MCF 10A (cell line): Measurements from ENCODE around the gene SLC2A11. TPM values are rescaled to one million over a fixed set of nuclear protein-coding genes. Genes with fewer than 3 reads are reported as not detected.

Experiments
- BruUV-seq: library from RNA; stranded (reverse); fragments of 400-500 nt; replicated peaks from 2 replicates; lab custom pipeline; 2021; lab: Mats Ljungman, UMichigan
- CTCF ChIA-PET: fragments of 300-600 bp; sonication (Branson Sonifier 250); formaldehyde crosslinking; extraction: SDS; loops from one replicate; lab custom pipeline; 2021; ENCODE audit warnings: antibody characterized with exemption, inconsistent platforms; lab: Yijun Ruan, JAX
- POLR2A ChIA-PET: fragments of 300-600, 350-650 bp; sonication (Branson Sonifier 250); formaldehyde crosslinking; extraction: SDS; loops from one replicate; lab custom pipeline; 2020; ENCODE audit warnings: antibody characterized with exemption, inconsistent platforms; lab: Yijun Ruan, JAX
- DNase-seq: peaks from one replicate; pipeline ENCODE4 v3.0.0-alpha.2; 2018; ENCODE audit not compliant: unreplicated experiment
- H3K27ac Mint-ChIP-seq: one replicate; pipeline ENCODE4 v1.8.0; 2022; ENCODE audit warnings: mild to moderate bottlenecking, low read depth, mixed read lengths; ENCODE audit not compliant: unreplicated experiment
- H3K27me3 Mint-ChIP-seq: one replicate; pipeline ENCODE4 v1.8.0; 2022; ENCODE audit warnings: mixed read lengths; ENCODE audit not compliant: insufficient read depth, unreplicated experiment
- H3K36me3 Mint-ChIP-seq: one replicate; pipeline ENCODE4 v1.8.0; 2022; ENCODE audit warnings: mild to moderate bottlenecking, moderate library complexity, mixed read lengths; ENCODE audit not compliant: insufficient read depth, unreplicated experiment
- H3K4me1 Mint-ChIP-seq: one replicate; pipeline ENCODE4 v1.8.0; 2022; ENCODE audit warnings: mixed read lengths; ENCODE audit not compliant: insufficient read depth, unreplicated experiment
- H3K4me3 Mint-ChIP-seq: one replicate; pipeline ENCODE4 v1.8.0; 2022; ENCODE audit warnings: mild to moderate bottlenecking, moderate library complexity, mixed read lengths; ENCODE audit not compliant: unreplicated experiment
- H3K9me3 Mint-ChIP-seq: one replicate; pipeline ENCODE4 v1.8.0; 2022; ENCODE audit warnings: mixed read lengths; ENCODE audit not compliant: unreplicated experiment
- CTCF ChIP-seq: fragments of 200-600 bp; IDR thresholded peaks from one replicate; pipeline ENCODE4 v1.8.0; 2022; ENCODE audit warnings: antibody characterized with exemption, mild to moderate bottlenecking; ENCODE audit not compliant: unreplicated experiment
- intact Hi-C: fragments of 100-400 bp; cut with micrococcal nuclease; formaldehyde crosslinking; loops from 2 replicates; pipeline ENCODE4 v1.14.1; 2022
- total RNA-seq: library from RNA; stranded (reverse); gene quantifications from 2 replicates; pipeline ENCODE4 v1.2.3, GENCODE V29; 2022

The SLC2A11 gene
- total RNA-seq, 1 experiment from 2014 or later = 9.6 TPM

- ChIA-PET CTCF (no interaction called here), POLR2A (no interaction called here)
- Mint-ChIP-seq H3K36me3 (peaks cover 22% of the 10 kb centered on the region), H3K4me3 (no peak overlapping the region), H3K4me1 (peaks cover 5% of the 10 kb centered on the region), H3K27ac (no peak overlapping the region), H3K9me3 (no peaks in the 10 kb centered on the region), H3K27me3 (no peaks in the 10 kb centered on the region)
- no peak for TF ChIP-seq CTCF
- DNase-seq = no peak
- intact Hi-C loops = no loop called here
- no TSS peak for BruUV-seq
These were observed 17.6 kb upstream of the SLC2A11 start for GRCh38 chr22:23840026-23840425.

- Mint-ChIP-seq H3K4me3 (no peak overlapping the region), H3K9me3 (no peaks in the 10 kb centered on the region), H3K27ac (no peak overlapping the region), H3K36me3 (peaks cover 14% of the 10 kb centered on the region), H3K4me1 (peaks cover 11% of the 10 kb centered on the region), H3K27me3 (no peaks in the 10 kb centered on the region)
- BruUV-seq = no TSS peak
- no peak for TF ChIP-seq CTCF
- DNase-seq = no peak
- intact Hi-C loops = no loop called here
- POLR2A ChIA-PET = no interaction called here
- CTCF ChIA-PET = no interaction called here
These were observed 16.4 kb upstream of the SLC2A11 start for GRCh38 chr22:23841292-23841691.

GRCh38 chr22:23841736-23842445 lies 15.8 kb upstream of the SLC2A11 start:
- DNase-seq = no peak
- TF ChIP-seq CTCF = no peak
- intact Hi-C loops = no loop called here
- POLR2A ChIA-PET = no interaction called here
- no peaks in the 10 kb centered on the region for H3K27me3 Mint-ChIP-seq
- H3K9me3 Mint-ChIP-seq = no peaks in the 10 kb centered on the region
- peaks cover 10% of the 10 kb centered on the region for H3K36me3 Mint-ChIP-seq
- no peak overlapping the region for H3K27ac Mint-ChIP-seq
- no TSS peak for BruUV-seq
- peaks cover 11% of the 10 kb centered on the region for H3K4me1 Mint-ChIP-seq
- H3K4me3 Mint-ChIP-seq = no peak overlapping the region
- CTCF ChIA-PET = no interaction called here

GRCh38 chr22:23842599-23842998 lies 15.1 kb upstream of the SLC2A11 start:
- no peak for DNase-seq
- peaks cover 4% of the 10 kb centered on the region for H3K36me3 Mint-ChIP-seq
- H3K9me3 Mint-ChIP-seq = no peaks in the 10 kb centered on the region
- peaks cover 11% of the 10 kb centered on the region for H3K4me1 Mint-ChIP-seq
- TF ChIP-seq CTCF = no peak
- no TSS peak for BruUV-seq
- H3K27me3 Mint-ChIP-seq = no peaks in the 10 kb centered on the region
- H3K27ac Mint-ChIP-seq = no peak overlapping the region
- intact Hi-C loops = no loop called here
- ChIA-PET CTCF (no interaction called here), POLR2A (no interaction called here)
- no peak overlapping the region for H3K4me3 Mint-ChIP-seq
